ENCODE results near the gene ATF7IP2. TPM values are rescaled to one million over a fixed set of nuclear protein-coding genes. Genes with fewer than 3 reads are reported as not detected.
"Not testable (repeated sequence)": the region's sequence is repeated elsewhere in the genome, so short reads cannot be mapped to it uniquely, and the experiment has no call there.

Gene ATF7IP2
- polyA plus RNA-seq, 4 donors: 19.2 to 24.3 (median 19.5) TPM

DNA sequence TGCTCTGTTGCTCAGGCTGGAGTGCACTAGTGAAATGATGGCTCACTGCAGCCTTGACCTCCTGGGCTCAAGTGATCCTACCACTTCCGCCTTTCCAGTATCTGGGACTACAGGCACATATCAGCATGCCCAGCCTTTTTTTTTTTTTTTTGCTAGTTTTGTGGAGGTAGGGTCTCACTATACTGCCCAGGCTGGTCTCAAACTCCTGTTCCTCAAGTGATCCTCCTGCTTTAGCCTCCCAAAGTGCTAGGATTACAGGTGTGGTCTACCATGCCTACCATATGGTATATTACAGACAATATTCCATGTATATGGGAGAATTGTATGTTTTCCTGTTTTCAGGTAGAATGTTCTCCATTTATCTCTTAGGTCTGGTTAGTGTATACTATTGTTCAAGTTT lies 12.3 kb upstream of the ATF7IP2 start:
- no peak for DNase-seq (ENCODE audit: low read depth in 4 of 4, low spot score in 3 of 4)

DNA sequence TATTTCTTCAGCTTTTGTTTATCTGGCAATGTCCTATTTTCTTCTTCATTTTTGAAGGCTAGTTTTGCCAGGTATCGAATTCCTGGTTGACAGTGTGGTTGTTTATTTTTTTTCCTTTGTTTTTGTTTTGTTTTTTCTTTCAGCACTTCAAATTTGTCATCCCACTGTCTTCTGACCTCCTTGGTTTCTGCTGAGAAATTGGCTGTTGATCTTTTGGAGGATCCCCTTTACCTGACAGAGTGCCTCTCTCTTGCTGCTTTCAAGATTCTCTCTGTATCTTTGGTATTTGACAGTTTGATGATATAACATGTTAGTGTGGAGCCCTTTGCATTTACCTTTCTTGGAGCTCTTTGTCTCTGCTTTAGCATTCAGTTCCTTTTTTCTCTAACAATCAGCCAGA lies 9.6 kb upstream of the ATF7IP2 start:
- DNase-seq (ENCODE audit: low read depth in 4 of 4, low spot score in 3 of 4): no peak

DNA sequence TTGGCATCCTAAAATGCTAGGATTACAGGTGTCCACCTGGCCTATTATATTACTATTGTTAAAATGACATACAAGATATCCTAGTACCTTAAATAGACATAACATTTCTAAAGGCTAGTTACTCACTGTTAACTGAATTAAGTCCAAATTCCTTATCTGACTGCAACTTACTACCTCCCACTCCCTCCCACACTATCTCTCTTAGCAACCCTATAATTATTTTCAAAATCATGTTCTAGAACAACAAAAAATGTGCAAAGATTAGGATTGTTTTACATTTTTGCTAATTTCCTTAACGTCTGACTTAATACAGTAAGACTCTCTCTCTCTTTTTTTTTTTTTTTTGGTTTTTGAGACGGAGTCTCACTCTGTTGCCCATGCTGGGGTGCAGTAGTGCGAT lies 2.2 kb upstream of the ATF7IP2 start:
- no peak for DNase-seq (ENCODE audit: low read depth in 4 of 4, low spot score in 3 of 4)

DNA sequence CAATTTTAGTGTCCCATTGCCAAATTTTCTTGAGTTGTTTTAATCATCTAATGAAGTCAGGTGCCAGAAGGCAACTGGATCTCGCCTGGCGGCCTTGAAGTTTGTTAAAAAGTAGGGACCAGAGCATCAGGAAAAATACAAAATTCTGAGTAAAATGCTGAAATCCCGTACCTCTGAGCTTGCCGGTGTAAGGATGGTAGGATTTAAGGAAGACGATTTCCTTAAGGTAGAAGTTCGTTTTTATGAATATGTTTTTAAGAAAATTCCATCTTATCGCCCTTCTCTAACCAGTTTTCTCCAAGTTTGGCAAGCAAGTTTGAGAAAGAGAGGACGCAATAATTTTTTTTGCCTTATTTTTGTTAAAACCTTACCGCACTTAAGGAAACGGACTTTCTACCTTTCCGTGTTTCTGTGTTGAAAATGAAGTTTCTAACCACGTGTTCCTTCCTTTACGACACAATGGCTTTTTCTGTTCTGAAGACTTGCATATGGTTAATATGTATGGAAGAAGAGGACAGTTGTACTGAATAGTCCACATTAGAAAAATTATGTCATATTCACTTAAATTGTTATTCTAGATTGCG lies 748 bp downstream of the ATF7IP2 start:
- DNase-seq (ENCODE audit: low read depth in 4 of 4, low spot score in 3 of 4): peak in 1 of 4 donors; percentile 19

DNA sequence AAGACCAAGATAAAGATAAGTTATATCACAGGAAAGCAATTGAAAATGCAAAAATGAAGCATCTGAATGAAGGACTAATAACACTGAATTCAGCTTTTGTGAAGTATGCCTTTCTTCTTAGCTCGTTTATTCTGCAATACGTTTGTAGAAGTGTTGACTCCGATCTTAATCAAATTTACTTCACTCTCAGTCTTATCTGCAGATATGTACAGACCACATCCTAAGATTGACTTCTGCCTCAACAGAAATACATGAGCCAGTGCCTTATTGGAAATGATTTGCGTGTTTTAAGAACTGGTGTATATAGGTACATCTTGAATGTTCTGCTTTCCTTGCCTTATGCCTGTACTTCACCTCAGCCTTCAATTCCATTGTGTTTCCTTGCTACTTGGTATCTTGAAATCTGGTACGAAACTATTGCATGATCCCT lies 1.3 kb downstream of the ATF7IP2 start:
- no peak for DNase-seq (ENCODE audit: low read depth in 4 of 4, low spot score in 3 of 4)

DNA sequence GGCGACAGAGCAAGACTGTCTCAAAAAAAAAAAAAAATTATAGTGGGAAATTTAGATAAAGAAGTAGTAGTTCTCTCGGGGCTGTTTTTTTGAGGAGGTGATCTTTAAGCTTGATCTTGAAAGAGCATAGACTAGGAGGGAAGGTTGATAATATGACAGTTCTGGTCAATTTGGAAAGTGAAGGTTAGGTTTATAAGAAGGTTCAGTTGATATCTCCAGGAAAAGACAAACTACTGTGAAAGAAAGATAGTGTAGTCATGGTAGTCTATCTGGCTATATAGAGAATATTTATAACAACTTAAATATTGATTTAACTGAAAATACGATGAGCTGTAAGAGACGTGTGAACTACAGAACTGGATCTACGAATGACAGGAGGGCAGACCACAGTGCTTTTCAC lies 3.1 kb downstream of the ATF7IP2 start:
- no peak for DNase-seq (ENCODE audit: low read depth in 4 of 4, low spot score in 3 of 4)

DNA sequence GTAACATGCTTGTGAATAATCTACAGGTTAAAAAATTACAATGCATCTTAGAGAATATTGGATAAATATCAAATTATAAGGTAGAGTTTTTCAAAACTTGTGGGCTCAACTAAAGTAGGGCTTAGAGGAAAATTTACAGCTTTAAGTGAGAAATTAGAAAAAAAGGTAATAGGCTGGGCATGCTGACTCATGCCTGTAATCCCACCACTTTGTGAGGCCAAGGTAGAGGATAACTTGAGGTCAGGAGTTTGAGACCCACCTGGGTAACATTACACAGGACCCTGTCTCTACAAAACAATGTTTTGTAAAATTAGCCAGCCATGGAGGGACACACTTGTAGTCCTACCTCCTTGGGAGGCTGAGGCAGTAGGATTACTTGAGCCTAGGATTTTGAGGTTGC lies 4.5 kb downstream of the ATF7IP2 start:
- DNase-seq (ENCODE audit: low read depth in 4 of 4, low spot score in 3 of 4): no peak

DNA sequence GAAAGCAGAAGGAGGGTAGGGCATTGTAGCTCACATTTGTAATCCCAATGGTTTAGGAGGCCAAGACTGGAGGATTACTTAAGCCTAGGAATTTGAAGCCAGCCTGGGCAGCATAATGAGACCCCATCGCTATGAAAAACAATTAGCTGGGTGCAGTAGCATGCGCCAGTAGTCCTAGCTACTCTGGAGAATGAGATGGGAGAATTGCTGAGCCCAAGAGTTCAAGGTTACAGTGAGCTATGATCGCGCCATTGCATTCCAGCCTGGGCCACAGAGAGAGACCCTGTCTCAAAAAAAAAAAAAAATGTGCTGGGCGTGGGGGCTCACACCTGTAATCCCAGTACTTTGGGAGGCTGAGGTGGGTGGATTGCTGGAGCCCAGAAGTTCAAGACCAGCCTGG lies 5.0 kb downstream of the ATF7IP2 start:
- DNase-seq (ENCODE audit: low read depth in 4 of 4, low spot score in 3 of 4): no peak

DNA sequence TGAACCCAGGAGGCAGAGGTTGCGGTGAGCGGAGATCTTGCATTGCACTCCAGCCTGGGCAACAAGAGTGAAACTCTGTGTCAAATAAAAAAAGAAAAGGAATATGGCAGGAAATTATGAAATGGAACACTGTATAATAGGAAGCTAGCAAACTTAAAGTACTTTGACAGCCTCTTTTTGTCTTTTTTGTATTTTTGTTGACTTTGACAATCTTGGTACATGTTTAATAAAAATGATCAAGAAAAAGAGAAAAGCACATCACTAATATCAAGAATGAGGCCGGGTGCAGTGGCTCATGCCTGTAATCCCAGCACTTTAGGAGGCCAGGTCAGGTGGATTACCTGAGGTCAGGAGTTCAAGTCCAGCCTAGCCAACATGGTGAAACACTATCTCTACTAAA lies 5.5 kb downstream of the ATF7IP2 start:
- DNase-seq (ENCODE audit: low read depth in 4 of 4, low spot score in 3 of 4): no peak

DNA sequence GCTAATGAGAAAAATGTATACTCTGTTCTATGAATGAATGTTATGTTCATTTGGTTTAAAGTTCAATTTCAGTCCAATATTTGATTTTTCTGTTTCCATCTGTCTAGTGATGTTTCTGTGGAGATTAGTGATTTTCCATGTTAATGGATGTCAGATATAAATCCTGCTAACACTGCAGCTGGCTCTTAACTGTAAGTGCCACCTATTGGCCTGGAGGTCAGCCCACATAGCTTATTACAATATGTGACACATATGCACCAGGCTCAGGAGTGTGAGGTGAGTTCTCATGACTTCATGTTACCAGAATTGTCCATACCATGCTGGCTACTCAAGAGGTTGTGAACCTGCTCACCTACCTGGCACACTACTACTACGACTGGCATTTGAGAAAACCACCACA lies 17.1 kb downstream of the ATF7IP2 start:
- no peak for DNase-seq (ENCODE audit: low read depth in 4 of 4, low spot score in 3 of 4)

DNA sequence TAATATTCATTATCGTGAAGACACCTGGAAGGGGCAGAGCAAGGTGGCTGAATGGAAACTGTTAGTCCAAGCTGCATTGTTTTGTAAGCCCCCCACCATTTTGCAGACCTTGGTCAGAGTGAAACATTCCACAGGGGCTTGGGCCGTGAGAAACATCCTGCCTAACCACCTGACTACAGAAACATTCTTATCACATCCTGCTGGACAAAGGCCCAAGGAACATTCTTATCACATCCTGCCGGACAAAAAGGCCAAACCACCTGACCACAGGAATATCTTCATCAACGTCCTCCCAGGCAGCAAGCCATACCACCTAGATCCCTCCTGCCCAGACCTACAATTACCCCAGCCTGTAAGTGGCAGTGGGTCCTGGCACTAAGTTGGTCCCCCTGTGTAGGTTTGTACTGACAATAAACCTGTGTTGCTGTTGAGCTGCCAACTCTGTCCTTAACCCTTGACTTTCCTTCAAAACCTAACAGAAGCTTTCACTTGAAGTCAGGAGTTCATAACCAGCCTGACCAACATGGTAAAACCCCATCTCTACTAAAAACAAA lies 19.6 kb downstream of the ATF7IP2 start:
- no peak for DNase-seq (ENCODE audit: low read depth in 4 of 4, low spot score in 3 of 4)

DNA sequence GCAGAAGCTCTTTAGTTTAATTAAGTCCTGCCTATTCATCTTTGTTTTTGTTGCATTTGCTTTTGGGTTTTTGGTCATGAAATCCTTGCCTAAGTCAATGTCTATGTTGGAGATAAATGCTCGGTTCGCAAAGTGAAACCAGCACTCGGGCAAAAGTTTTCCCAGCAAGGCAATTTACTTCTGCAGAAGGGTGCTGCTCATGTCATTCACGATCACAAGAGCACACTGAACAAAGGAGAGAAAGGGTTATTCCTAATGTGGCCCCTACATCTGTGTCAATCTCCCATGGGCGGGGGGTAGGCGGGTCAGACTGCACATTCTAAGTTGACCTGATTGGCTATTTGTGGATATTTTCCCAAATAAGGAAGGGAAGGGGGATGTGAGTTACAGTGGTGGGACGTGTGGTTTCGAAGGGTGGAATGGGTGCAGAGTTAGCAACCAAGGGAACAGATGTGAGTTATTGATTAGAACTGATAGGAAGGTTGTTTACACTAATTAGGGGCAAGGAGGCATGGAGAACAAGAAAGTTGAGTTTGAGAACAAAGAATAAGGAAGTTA lies 23.0 kb downstream of the ATF7IP2 start:
- DNase-seq (ENCODE audit: low read depth in 4 of 4, low spot score in 3 of 4): no peak

DNA sequence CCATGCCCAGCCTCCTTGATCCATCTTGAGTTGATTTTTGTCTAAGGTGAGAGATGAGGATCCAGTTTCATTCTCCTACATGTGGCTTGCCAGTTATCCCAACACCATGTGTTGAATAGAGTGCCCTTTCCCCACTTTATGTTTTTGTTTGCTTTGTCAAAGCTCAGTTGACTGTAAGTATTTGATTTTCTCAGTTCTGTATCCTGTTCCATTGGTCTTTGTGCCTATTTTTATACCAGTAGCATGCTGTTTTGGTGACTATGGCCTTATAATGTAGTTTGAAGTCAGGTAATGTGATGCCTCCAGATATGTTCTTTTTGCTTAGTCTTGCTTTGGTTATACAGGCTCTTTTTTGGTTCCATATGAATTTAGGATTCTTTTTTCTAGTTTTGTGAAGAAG lies 23.9 kb downstream of the ATF7IP2 start:
- not testable (repeated sequence) for DNase-seq (ENCODE audit: low read depth in 4 of 4, low spot score in 3 of 4)

DNA sequence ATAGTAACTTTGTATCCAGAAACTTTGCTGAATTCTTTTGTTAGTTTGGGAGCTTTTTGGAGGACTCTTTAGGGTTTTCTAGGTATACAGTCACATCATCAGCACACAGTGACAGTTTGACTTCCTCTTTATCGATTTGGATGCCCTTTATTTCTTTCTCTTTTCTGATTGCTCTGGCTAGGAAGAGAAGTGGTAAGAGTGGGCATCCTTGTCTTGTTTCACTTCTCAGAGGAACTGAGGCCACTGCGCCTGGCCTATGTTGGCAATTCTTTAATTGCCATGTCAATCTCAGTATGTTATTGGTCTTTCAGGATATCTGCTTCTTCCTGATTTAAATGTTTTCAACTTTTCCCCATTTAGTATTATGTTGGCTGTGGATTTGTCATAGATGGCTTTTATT lies 24.6 kb downstream of the ATF7IP2 start:
- DNase-seq (ENCODE audit: low read depth in 4 of 4, low spot score in 3 of 4): no peak

DNA sequence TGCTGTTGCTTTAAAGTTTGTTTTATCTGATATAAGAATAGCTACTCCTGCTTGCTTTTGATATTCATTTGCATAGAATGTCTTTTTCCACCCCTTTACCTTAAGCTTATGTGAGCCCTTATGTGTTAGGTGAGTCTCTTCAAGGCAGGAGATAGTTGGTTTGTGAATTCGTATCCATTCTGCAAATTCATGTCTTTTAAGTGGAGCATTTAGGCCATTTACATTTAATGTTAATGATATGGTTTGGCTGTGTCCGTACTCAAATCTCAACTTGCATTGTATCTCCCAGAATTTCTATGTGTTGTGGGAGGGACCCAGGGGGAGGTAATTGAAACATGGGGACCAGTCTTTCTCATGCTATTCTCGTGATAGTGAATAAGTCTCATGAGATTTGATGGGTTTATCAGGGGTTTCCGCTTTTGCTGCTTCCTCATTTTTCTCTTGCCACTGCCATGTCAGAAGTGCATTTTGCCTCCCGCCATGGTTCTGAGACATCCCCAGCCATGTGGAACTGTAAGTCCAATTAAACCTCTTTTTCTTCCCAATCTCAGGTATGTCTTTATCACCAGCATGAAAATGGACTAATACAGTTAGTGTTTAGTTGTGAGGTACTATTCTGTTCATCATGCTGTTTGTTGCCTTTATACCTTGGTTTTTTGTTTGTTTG lies 27.2 kb downstream of the ATF7IP2 start:
- no peak for DNase-seq (ENCODE audit: low read depth in 4 of 4, low spot score in 3 of 4)

DNA sequence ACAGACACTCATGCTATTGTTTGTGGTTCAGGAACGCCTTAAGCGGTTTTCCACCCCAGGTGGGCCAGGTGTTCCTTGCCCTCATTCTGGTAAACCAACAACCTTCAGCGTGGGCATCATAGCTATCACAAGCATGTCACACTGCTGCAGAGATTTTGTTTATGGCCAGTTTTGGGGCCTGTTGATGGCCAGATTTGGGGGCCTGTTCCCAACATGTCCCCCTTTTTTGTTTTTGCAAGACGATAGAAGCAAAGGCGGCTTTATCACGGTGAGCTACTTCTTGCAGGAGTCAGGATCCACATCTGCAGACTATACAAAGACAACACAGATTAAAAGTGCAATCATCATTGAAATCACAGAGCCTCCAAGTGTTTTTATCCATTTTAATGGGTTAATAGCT lies 32.3 kb downstream of the ATF7IP2 start:
- not testable (repeated sequence) for DNase-seq (ENCODE audit: low read depth in 4 of 4, low spot score in 3 of 4)

DNA sequence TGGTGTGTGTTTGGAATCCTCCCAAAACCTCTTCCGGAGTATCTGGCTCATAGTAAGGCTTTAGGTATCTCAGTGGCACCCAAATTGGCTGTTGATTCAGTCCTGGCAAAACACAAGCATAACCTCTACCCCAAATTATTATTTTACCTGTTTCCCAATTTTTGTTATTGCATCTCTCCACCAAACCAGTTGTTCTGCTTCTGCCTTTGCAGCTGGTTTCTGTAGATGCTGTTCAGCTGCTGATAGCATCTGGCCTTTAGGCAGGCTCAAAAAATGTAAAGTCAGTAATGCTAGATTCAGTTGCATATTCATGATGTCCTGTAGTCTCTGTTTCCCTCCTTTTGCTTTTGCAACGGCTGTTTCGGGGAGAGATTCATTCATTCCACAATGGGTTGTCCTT lies 33.8 kb downstream of the ATF7IP2 start:
- DNase-seq (ENCODE audit: low read depth in 4 of 4, low spot score in 3 of 4): no peak

DNA sequence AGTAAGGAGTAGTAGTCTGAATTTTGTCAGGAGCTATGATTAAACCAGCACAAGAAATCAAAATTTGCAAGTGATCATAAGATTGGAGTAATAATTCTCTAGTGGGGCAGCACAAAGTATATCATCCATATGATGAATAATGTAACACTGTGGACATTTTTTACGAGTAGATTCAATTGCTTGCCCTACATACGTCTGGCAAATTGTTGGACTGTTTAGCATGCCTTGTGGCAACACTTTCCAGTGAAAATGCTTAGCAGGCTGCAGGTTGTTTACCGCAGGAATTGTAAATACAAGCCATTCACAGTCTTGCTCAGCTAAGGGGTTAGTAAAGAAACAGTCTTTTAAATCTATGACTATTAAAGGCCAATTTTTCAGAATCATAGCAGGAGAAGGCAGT lies 35.7 kb downstream of the ATF7IP2 start:
- no peak for DNase-seq (ENCODE audit: low read depth in 4 of 4, low spot score in 3 of 4)

DNA sequence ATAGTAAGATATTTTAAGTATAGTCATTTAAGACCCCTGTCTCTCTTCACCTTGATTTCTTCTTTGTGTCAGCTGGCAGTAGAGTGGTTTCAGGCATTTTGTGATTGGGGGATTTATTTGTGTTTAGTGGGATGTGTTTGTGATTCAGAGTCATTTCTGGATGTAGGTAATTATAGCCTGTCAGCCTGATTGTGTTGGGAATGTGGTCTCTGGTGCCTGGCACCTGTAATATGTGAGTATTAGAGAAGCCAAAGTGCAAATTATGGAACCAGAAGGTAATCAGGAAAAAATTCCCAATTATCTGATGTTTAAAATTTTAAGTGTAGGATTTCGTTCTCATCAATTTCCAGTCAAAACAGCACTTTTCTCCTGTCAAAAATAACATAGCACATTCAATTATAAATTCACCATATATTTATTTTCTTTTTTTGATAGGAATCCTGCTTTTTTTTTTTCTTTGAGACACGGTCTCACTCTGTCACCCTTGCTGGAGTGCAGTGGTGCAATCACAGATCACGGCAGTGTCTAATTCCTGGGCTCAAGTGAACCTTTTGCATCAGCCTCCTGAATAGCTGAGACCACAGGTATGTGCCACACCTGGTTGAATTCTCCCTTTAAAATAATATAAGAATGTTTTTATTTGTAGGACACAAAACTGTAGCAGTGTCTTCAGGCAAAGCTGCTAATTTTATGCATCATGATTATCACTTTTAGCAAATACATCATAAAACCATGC lies 42.7 kb downstream of the ATF7IP2 start:
- DNase-seq (ENCODE audit: low read depth in 4 of 4, low spot score in 3 of 4): no peak

DNA sequence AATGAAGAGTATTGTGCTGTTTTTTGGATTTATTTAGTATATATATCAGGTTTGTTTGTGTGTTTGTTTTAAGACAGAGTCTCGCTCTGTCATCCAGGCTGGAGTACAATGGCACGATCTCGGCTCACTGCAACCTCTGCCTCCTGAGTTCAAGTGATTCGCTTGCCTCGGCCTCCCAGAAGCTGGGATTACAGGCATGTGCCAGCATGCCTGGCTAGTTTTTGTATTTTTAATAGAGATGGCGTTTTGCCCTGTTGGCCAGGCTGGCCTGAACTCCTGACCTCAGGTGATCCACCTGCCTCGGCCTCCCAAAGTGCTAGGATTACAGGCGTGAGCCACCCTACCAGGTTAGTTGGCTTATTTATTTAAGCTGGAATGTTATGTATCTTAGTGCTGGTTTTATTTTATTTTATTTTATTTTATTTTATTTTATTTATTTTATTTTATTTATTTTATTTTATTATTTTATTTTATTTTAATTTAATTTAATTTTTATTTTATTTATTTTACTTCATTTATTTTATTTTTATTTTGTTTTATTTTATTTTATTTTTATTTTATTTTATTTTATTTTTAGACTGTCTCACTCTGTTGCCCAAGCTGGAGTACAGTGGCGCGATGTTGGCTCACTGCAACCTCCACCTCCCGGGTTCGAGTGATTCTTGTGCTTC lies 43.6 kb downstream of the ATF7IP2 start:
- not testable (repeated sequence) for DNase-seq (ENCODE audit: low read depth in 4 of 4, low spot score in 3 of 4)

DNA sequence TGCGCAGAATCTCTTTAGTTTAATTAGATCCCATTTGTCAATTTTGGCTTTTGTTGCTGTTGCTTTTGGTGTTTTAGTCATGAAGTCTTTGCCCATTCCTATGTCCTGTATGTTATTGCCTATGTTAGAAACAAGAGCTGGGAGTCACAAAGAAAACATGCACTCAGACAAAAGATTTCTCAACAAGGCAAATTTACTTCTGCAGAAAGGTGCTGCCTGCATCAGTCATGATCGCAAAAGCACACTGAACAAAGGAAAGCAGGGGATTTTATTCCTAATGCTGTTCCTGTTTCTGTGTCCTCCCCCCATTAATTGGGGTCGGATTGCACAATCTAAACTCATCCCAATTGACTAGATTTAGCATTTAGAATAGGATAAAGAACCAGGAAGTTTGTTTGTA lies 55.9 kb downstream of the ATF7IP2 start:
- DNase-seq (ENCODE audit: low read depth in 4 of 4, low spot score in 3 of 4): no peak
